ENCODE results near the gene BNC2. TPM values are rescaled to one million over a fixed set of nuclear protein-coding genes. Genes with fewer than 3 reads are reported as not detected.
A peak's percentile ranks its signal among the peaks of the same experiment; 100 is the strongest.

BNC2 gene
- total and polyA plus RNA-seq, 8 donors, result 0.28 to 7.6 (median 0.99) TPM

DNA sequence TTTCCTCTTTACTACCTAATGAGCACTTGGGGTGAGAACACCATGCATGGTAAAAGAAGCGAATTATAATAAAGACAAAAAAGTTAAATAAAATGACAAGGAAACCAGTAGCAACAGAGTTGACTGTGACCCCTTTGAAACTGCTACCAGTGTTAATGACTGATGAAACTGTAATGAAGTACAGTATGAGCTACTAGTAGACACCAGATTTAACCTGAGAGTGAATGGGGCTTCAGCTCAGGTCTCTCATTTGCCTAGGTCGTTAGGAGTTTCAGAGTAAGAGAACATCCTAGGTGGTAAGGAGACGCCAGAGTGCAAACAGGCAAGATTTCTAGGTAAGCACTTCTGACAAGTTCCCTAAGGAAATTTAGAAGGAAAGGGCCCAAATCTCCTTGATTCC is 346.4 kb downstream of the BNC2 start:
- TF ChIP-seq, protein P1, sequence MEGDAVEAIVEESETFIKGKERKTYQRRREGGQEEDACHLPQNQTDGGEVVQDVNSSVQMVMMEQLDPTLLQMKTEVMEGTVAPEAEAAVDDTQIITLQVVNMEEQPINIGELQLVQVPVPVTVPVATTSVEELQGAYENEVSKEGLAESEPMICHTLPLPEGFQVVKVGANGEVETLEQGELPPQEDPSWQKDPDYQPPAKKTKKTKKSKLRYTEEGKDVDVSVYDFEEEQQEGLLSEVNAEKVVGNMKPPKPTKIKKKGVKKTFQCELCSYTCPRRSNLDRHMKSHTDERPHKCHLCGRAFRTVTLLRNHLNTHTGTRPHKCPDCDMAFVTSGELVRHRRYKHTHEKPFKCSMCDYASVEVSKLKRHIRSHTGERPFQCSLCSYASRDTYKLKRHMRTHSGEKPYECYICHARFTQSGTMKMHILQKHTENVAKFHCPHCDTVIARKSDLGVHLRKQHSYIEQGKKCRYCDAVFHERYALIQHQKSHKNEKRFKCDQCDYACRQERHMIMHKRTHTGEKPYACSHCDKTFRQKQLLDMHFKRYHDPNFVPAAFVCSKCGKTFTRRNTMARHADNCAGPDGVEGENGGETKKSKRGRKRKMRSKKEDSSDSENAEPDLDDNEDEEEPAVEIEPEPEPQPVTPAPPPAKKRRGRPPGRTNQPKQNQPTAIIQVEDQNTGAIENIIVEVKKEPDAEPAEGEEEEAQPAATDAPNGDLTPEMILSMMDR (IDR thresholded peaks at IDR 0.05), result no peak
- Histone ChIP-seq H3K27me3 (peaks cover 0 to 3% (median 0%) of the 10 kb centered on the region in 4 donors), H3K27ac (no peak overlapping the region), H3K4me1 (no peaks in the 10 kb centered on the region), H3K9me3 (no peaks in the 10 kb centered on the region), H3K4me3 (no peak overlapping the region), H3K36me3 (no peaks in the 10 kb centered on the region)
- ATAC-seq (no peak), FAIRE-seq (no peak), DNase-seq (no peak)
- 64 to 75% methylated on average over 3 of the region's 3 CpGs for WGBS, 2 donors
- intact Hi-C loops (cut with DNase I), result no loop called here

DNA sequence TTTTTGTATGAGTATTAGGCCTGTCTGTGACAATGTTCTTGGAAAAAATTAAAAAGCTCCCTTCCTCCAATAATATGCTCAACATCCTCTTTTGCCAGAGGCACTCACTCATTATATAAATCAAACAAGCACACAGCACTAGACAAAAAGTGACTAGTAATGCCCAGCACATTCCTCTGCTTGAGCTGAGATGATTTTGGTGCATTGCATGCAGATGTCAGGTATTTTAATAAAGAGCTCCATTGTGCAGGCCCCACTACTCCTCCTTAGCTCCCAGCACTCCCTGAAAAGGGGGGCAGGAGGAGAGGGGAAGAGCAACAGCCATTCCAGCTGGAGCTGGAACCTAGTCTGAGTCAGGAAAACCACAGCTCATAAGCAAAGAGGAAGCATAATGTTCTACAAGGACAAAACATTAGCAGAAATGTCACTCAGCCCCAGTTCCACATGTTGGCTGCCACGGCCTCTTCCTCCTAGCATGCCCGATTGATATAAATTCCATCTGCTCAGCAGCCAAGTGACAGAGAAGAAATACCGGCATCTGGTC is 348.5 kb downstream of the BNC2 start:
- 53 to 64% methylated on average over 3 of the region's 3 CpGs for WGBS, 2 donors
- DNase-seq (peak in 1 of 6 donors; percentile 29), ATAC-seq (peak in 3 of 4 donors; percentile 48 to 87 (median 75)), FAIRE-seq (no peak)
- Histone ChIP-seq H3K4me3 (no peak overlapping the region), H3K27me3 (peaks cover 0 to 3% (median 0%) of the 10 kb centered on the region in 4 donors), H3K9me3 (no peaks in the 10 kb centered on the region), H3K27ac (no peak overlapping the region), H3K36me3 (no peaks in the 10 kb centered on the region), H3K4me1 (no peaks in the 10 kb centered on the region)
- intact Hi-C loops (cut with DNase I), result no loop called here
- TF ChIP-seq, protein P1 (IDR thresholded peaks at IDR 0.05), result no peak

DNA sequence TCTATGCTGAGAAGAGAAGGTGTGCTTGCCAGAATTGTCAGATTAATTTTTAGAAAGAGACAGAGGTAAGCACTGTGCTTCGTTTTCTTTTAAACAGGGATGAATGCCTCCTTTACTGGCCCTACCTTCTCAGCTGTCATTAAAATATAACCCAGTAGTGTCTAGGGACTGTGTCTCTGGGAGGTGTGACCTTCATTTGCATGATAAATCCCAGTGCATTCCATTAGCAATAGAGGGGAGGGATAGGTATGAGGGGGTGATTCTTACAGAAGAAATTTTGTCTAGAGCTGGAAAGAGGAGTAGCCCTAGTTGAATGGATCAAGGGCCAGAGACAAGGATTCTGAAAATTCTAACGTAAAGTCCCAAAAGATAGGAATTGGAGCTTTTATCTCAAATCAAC is 351.5 kb downstream of the BNC2 start:
- 50 to 67% methylated on average over 2 of the region's 2 CpGs for WGBS, 2 donors
- intact Hi-C loops (cut with DNase I), result no loop called here
- Histone ChIP-seq H3K4me3 (no peak overlapping the region), H3K27ac (no peak overlapping the region), H3K4me1 (no peaks in the 10 kb centered on the region), H3K27me3 (no peaks in the 10 kb centered on the region), H3K36me3 (no peaks in the 10 kb centered on the region), H3K9me3 (no peaks in the 10 kb centered on the region)
- TF ChIP-seq, protein P1 (IDR thresholded peaks at IDR 0.05), result no peak
- DNase-seq (no peak), FAIRE-seq (no peak), ATAC-seq (no peak)

DNA sequence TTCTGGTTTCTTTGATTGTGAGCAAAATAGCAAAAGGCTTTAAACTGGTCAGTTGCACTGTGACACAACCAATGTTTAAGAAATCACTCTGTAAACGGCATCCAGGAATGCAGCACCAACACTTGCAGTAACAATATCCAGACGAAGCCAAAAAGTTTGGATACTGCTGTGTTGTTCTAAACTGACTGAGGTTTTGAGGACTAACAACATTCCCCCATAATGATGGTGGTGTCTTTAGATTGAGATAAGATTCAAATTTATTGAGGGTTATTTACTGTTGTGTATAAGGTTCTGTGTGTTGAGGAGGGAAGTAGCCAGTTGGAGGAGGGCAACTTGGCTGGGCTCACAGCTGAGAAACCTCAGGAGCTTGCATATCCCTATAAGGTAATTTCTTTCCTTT is 353.6 kb downstream of the BNC2 start:
- TF ChIP-seq, protein P1 (IDR thresholded peaks at IDR 0.05), result no peak
- Histone ChIP-seq H3K36me3 (no peaks in the 10 kb centered on the region), H3K4me1 (no peaks in the 10 kb centered on the region), H3K27ac (no peak overlapping the region), H3K27me3 (no peaks in the 10 kb centered on the region), H3K4me3 (no peak overlapping the region), H3K9me3 (no peaks in the 10 kb centered on the region)
- intact Hi-C loops (cut with DNase I), result no loop called here
- no peak for DNase-seq
- FAIRE-seq, result no peak
- WGBS, 2 donors, result 54 to 77% methylated on average over 2 of the region's 2 CpGs
- ATAC-seq, result peak in 1 of 4 donors; percentile 56

DNA sequence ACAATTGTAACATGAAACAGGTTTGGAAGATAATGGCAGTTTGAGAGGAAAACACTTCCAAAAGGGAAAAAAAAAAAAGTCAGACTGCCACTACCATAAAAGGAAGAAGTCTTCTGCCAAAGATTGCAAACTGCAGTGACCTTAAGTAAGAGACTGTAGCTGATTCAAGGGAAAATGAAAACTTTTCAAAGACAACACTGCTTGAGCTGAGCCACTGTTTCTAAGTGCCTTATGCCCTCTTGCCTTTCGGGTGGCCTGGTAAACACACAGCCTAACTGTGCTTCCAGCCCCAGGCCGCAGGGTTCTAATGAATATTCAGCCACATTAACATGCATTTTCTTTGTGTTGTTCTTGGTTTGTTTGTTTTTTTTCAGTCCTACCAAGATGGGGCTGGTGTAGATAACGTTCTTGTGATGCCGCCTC is 354.6 kb downstream of the BNC2 start:
- Histone ChIP-seq H3K36me3 (no peaks in the 10 kb centered on the region), H3K27me3 (no peaks in the 10 kb centered on the region), H3K9me3 (no peaks in the 10 kb centered on the region), H3K4me3 (no peak overlapping the region), H3K27ac (no peak overlapping the region), H3K4me1 (no peaks in the 10 kb centered on the region)
- WGBS, 2 donors, result 46 to 73% methylated on average over 4 of the region's 4 CpGs
- TF ChIP-seq, protein P1 (IDR thresholded peaks at IDR 0.05), result no peak
- intact Hi-C loops (cut with DNase I), result no loop called here
- peak in 3 of 4 donors; percentile 44 to 65 (median 47) for ATAC-seq
- no peak for FAIRE-seq
- no peak for DNase-seq
